ENCODE results near the gene OSGIN1. TPM values are rescaled to one million over a fixed set of nuclear protein-coding genes. Genes with fewer than 3 reads are reported as not detected.

OSGIN1 gene
- total RNA-seq, 4 donors from 2014 or later, result 5.9 to 15.7 (median 13.3) TPM

DNA sequence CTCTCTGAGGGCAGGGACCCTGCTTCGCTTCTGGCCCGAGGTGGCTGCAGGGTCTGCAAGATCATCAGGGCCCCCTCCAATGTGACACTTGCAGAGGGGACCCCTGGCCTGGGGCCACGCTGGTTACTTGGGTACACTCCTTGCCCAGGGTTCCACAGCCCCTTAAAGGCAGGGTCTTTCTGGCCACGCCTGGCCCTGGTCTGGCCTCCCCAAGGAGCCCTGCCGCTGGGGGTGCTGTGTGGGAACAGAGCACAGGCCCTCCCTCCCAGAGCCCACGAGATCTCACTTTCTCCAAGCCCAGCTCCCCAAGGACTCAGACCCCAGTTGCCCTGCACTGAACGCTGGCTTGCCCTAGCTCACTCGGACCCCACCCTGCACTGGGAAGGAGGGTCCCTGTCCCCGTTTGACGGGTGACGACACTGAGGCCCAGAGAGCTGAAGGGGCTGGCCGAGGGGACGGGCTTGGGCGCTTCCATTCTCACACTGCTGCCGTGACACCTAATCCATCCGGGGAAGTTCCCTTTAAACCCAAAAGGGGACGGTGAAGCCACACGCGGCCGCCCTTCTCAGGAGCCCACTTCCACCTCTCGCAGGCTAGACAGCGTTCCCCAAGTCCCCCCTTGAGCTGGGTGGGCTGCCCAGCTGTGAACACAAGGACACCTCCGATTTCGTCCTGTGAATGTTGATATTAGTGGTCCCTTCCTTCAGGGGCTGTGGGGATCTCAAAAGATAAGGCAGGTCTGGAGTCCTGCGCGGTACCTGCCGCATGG lies 26.9 kb upstream of the OSGIN1 start:
- no peak for ATAC-seq (ENCODE audit: low FRiP score)
- no peak for DNase-seq (ENCODE audit: low spot score)
- TF ChIP-seq, protein P1, sequence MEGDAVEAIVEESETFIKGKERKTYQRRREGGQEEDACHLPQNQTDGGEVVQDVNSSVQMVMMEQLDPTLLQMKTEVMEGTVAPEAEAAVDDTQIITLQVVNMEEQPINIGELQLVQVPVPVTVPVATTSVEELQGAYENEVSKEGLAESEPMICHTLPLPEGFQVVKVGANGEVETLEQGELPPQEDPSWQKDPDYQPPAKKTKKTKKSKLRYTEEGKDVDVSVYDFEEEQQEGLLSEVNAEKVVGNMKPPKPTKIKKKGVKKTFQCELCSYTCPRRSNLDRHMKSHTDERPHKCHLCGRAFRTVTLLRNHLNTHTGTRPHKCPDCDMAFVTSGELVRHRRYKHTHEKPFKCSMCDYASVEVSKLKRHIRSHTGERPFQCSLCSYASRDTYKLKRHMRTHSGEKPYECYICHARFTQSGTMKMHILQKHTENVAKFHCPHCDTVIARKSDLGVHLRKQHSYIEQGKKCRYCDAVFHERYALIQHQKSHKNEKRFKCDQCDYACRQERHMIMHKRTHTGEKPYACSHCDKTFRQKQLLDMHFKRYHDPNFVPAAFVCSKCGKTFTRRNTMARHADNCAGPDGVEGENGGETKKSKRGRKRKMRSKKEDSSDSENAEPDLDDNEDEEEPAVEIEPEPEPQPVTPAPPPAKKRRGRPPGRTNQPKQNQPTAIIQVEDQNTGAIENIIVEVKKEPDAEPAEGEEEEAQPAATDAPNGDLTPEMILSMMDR (IDR thresholded peaks at IDR 0.05), result no peak

DNA sequence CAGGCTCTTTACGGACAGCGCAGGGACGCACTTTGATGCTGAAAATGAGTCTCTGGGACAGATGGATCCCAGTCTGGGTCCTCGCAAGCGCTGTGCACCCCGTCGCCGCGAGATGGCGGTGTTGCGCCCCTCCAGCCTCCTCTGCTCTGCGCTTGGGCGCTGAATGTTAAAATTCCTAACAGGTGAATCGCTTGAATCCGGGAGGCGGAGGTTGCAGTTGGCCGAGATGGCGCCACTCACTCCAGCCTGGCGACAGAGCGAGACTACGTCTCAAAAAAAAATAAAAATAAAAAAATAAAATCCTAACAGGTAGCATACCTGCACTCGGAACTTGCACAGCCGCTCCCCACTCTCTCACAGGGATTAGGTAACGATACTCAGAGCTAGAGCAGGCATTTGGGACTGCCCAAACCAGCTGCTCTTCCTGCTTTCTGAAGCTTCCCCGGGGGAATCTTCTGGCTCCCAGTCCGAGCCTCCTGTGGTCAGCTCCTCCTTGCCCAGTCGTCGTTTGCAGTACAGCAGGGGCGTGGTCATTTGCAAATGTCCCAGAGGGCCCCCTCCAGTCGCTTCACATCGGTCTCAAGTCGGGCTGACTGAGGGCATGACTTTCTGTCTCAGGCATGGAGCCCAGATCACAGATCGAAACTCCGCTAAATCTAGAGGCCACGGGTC lies 26.2 kb upstream of the OSGIN1 start:
- DNase-seq (ENCODE audit: low spot score), result peak; percentile 65
- peak; percentile 86 for ATAC-seq (ENCODE audit: low FRiP score)
- TF ChIP-seq, protein P1 (IDR thresholded peaks at IDR 0.05), result peak in 1 of 3 donors; percentile 58

DNA sequence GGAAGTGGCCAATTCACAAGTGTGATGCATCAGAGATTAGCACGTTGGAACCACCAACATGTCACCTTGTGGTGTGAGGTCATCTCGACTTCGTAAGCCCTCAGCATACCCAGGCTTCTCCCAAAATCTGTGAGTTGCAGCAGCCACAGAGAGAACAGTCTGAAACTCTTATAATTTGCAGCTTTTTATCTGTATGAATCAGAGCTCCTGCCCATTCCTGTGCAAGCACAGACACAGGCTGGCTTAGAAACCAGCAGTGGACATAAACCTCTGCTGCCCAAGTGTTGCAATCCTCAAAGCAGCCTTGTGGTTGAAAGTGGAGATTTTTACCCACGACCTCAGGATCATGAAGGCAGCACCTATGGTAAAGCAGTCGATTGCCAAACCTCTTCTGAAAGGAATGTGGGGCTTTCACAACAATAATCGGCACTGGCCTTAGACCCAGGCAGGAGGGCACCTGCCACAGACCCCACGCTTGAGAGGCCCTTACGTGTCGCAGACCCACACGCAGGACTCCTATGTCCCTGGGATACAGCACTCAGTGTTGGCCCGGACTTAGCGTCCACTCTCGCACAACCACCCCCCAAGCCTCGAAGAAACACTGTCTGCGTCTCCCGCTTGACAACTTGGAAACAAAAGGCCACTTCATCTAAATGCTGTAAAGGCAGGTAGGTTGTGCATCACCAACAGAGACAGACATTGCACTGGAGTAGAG lies 24.5 kb upstream of the OSGIN1 start:
- DNase-seq (ENCODE audit: low spot score), result no peak
- ATAC-seq (ENCODE audit: low FRiP score), result no peak
- TF ChIP-seq, protein P1 (IDR thresholded peaks at IDR 0.05), result no peak

DNA sequence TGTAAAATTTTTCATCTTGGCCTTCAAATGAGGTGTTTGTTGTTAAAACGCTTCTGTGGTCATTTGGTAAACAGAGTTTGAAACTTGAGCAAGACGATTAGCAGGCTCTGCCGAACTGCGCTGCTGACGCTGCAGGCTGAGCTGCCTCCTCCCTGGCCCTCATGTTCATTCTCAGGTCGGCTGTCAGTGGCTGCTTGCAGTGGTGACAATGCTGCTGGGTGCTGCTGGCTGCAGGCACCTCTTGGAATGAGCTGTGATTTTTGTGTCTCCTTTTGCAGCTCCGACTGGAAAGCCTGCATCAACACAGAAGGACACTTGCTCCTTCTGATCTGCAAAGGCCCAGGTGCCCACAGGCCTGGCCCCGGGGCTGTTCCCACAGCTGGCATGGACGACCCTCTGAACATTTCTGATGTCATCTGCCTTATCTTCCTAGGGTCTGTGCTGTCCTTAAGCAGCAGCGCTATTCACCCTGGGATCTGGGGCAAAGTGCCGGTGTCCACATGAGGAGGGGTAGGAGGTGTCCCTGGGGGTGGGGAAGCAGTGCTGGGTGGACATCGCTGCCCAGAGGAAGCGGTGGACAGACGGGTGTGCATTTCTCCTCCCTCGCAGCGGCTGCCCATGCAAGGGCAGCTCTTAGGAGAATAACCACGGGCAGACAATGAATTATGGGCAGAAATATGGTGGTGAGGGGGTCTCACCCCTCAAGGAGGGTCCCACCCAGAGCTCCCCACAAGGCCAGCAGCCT lies 23.1 kb upstream of the OSGIN1 start:
- TF ChIP-seq, protein P1 (IDR thresholded peaks at IDR 0.05), result no peak
- ATAC-seq (ENCODE audit: low FRiP score) (no peak), DNase-seq (ENCODE audit: low spot score) (no peak)

DNA sequence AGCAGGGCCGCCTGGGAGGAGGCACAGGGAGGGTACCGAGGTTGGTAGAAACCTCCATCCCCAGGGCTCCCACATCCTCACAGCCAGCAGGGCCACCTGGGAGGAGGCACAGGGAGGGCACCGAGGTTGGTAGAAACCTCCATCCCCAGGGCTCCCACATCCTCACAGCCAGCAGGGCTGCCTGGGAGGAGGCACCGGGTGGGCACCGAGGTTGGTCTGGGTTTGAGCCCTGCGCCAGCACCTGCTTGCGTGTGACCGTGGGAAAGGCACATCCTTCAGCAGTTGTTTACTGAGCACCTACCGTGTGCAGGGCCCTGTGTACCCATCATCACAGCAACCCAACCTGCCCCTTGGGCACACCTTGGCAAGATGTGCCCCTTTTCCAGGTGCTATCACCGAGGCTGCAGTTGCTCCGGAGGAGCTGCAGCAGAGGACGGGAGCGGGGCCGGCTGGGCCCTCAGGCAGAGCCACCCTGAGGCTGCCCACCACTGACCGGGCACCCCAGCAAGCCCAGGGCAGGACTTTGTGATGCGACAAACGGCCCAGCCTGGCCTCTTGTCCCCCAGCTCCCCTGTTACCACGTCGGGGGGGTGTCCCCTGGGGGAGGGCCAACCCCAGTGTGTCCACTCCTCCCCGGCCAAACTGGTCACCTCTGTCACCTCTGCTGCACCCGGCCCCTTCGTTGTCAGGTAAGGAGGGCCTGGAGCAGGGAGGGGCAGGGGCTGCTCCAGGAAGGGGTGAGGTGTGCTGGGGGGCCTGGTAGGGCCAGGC lies 22.1 kb upstream of the OSGIN1 start:
- ATAC-seq (ENCODE audit: low FRiP score), result no peak
- no peak for DNase-seq (ENCODE audit: low spot score)
- TF ChIP-seq, protein P1 (IDR thresholded peaks at IDR 0.05), result no peak

DNA sequence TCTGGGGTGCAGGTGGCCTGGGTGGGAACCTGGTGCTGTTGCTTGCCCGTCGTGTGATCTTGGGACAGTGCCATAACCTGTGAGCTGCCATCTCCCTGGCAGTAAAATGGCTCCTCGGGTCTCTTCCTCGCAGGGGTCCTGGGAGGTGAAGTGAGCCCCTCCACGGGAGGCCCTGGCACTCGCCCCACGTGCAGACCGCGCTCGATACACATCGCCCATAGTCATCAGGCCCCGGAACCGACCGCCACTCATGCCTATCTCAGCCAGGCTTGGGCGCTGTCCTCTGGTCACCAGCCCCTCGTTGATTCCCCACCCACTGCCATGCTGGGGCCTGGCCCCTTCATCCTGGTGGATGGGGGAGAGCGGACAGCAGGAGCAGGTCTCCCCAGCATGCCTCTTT lies 21.5 kb upstream of the OSGIN1 start:
- DNase-seq (ENCODE audit: low spot score), result no peak
- TF ChIP-seq, protein P1 (IDR thresholded peaks at IDR 0.05), result no peak
- ATAC-seq (ENCODE audit: low FRiP score), result no peak

Data from omental fat pad (tissue), 4 donors.